ENCODE results near the gene NOC2L. TPM values are rescaled to one million over a fixed set of nuclear protein-coding genes. Genes with fewer than 3 reads are reported as not detected.

The NOC2L gene
- total RNA-seq, 1 experiment from 2014 or later, result 130 TPM

DNA sequence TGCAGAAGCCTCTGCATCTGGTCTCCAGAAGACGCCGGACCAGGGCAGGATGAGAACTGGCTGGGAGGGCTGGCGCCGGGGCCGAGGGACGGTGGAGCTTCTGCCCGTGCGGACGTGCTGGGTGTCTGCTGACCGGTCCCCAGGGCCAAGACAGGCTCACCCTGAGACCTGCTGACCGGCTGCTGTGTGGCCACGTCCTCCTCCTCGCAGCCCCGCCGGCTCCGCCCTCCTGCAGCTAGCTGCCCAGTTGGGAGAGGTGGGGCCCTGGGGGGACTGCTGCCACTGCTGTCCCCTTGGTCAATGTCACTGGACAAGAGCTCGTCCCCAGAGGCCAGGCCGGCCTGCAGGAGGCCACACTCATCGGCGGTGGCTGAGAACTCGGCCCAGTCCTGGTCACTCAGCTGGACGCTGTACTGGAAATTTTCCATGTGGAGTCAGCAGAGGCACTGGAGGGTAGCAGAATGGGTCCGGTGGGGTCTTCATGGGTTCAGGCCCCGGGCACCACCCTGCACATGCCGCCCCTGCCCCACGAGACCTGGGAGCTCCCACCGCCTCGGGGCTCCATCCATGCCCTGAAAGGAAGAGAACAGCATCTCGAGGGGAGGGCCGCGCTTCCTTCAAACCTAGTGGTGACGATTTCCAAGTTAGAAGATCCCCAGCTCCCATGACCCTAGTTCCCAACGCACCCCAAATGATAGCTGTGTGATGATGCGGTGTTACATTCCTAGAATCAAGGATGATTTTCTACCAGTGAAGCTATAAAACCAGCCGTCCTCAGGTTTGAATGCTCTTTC is 21.7 kb upstream of the NOC2L start:
- Histone ChIP-seq H2BK12ac (ENCODE audit: insufficient read length, low read depth, low read length) (no peak overlapping the region), H2AFZ (ENCODE audit: low read length) (no peak overlapping the region), H3K79me1 (ENCODE audit: insufficient read depth, low read depth, low read length, poor library complexity, severe bottlenecking) (no peaks in the 10 kb centered on the region), H3K4me2 (ENCODE audit: insufficient read depth, insufficient read length, low read length) (no peak overlapping the region), H3K14ac (ENCODE audit: insufficient read depth, low read length) (no peak overlapping the region), H3K4ac (ENCODE audit: low read depth, low read length) (no peak overlapping the region), H2BK5ac (ENCODE audit: insufficient read length, low read length) (no peak overlapping the region), H4K20me1 (ENCODE audit: control insufficient read depth, insufficient read depth, insufficient read length) (no peaks in the 10 kb centered on the region), H3K23ac (ENCODE audit: insufficient read length, low read depth, low read length) (no peak overlapping the region), H2BK15ac (ENCODE audit: low read depth, low read length) (no peak overlapping the region), H3K9me3 (ENCODE audit: control insufficient read depth, low read depth, low read length) (no peaks in the 10 kb centered on the region), H3K27ac (ENCODE audit: insufficient read length, low read depth, low read length) (no peak overlapping the region), H2AK5ac (ENCODE audit: insufficient read length, low read length) (no peak overlapping the region), H3K79me2 (ENCODE audit: insufficient read depth, low read length) (no peaks in the 10 kb centered on the region), H3K27me3 (ENCODE audit: insufficient read depth, low read length) (peaks cover 2% of the 10 kb centered on the region; the same call in 1 of the 2 replicates), H3K56ac (ENCODE audit: insufficient read length, low read depth, low read length) (no peak overlapping the region), H3K18ac (ENCODE audit: insufficient read length, low read depth, low read length) (no peak overlapping the region), H2BK20ac (ENCODE audit: low read depth, low read length, poor library complexity, severe bottlenecking) (no peak overlapping the region), H3K9ac (ENCODE audit: extremely low read depth, insufficient read length, low read length) (no peak overlapping the region), H3K23me2 (ENCODE audit: insufficient read length, low read depth, low read length, poor library complexity, severe bottlenecking) (no peaks in the 10 kb centered on the region), H4K91ac (ENCODE audit: insufficient read length, low read depth, low read length) (no peak overlapping the region), H3T11ph (ENCODE audit: low read length) (no peak overlapping the region), H4K8ac (replicated peaks; ENCODE audit: insufficient read length, low read depth, low read length) (no peak overlapping the region), H4K5ac (ENCODE audit: insufficient read length, low read depth, low read length) (no peak overlapping the region), H2BK120ac (ENCODE audit: low read depth, low read length, poor library complexity, severe bottlenecking) (no peak overlapping the region), H3K4me1 (ENCODE audit: insufficient read depth, low read length) (no peaks in the 10 kb centered on the region)
- Mint-ChIP-seq H3K4me1 (peaks cover 1 to 6% of the 10 kb centered on the region in 2 experiments; a peak in 3 of 4 replicates), H3K36me3 (ENCODE audit: insufficient read depth in 1 of 3, low read depth in 3 of 3) (peaks cover 0 to 6% (median 4%) of the 10 kb centered on the region in 3 experiments; a peak in 4 of 7 replicates), H3K9me3 (peaks cover 4 to 6% of the 10 kb centered on the region in 2 experiments), H3K27ac (no peak overlapping the region), H3K4me3 (no peak overlapping the region), H3K27me3 (ENCODE audit: low read depth) (peaks cover 66% of the 10 kb centered on the region)
- no peak for DNase-seq
- no CpG with 5 or more reads among the region's 35 CpGs for WGBS (ENCODE audit: extremely low coverage, insufficient read length, low lambda C conversion rate)
- TF ChIP-seq, protein P1, sequence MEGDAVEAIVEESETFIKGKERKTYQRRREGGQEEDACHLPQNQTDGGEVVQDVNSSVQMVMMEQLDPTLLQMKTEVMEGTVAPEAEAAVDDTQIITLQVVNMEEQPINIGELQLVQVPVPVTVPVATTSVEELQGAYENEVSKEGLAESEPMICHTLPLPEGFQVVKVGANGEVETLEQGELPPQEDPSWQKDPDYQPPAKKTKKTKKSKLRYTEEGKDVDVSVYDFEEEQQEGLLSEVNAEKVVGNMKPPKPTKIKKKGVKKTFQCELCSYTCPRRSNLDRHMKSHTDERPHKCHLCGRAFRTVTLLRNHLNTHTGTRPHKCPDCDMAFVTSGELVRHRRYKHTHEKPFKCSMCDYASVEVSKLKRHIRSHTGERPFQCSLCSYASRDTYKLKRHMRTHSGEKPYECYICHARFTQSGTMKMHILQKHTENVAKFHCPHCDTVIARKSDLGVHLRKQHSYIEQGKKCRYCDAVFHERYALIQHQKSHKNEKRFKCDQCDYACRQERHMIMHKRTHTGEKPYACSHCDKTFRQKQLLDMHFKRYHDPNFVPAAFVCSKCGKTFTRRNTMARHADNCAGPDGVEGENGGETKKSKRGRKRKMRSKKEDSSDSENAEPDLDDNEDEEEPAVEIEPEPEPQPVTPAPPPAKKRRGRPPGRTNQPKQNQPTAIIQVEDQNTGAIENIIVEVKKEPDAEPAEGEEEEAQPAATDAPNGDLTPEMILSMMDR (conservative IDR thresholded peaks at IDR 0.05), result no peak

Data from H9 (cell line).